K562 (cell line): ENCODE data around the gene TTC39A. TPM values are rescaled to one million over a fixed set of nuclear protein-coding genes. Genes with fewer than 3 reads are reported as not detected.
A peak's percentile ranks its signal among the peaks of the same experiment; 100 is the strongest.

Source experiments
- ADNP ChIP-seq: fragments of 200-800 bp; sonication (Bioruptor generic); IDR thresholded peaks from 2 replicates; pipeline ENCODE4 v1.6.1; 2016; ENCODE audit warnings: missing genetic modification characterization, missing compliant biosample characterization
- ARID1B ChIP-seq: fragments of 450-650 bp; IDR thresholded peaks from 2 replicates; pipeline ENCODE4 v1.6.1; 2016; ENCODE audit warnings: antibody characterized with exemption, mild to moderate bottlenecking, inconsistent platforms
- BRF2 ChIP-seq: IDR thresholded peaks from 3 replicates; pipeline ENCODE4 v1.6.1; 2011; ENCODE audit warnings: borderline replicate concordance, mild to moderate bottlenecking; ENCODE audit not compliant: insufficient read length, insufficient read depth
- CBFA2T3 ChIP-seq: fragments of 450-650 bp; IDR thresholded peaks from 2 replicates; pipeline ENCODE4 v1.6.1; 2017
- CGGBP1 ChIP-seq: fragments of 250-450 bp; sonication (Bioruptor Pico); IDR thresholded peaks from 2 replicates; pipeline ENCODE4 v1.9.0; 2021; ENCODE audit warnings: mild to moderate bottlenecking
- EWSR1 ChIP-seq: fragments of 450-650 bp; IDR thresholded peaks from 2 replicates; pipeline ENCODE4 v1.6.1; 2018; ENCODE audit warnings: borderline replicate concordance, mild to moderate bottlenecking, low read depth, moderate library complexity; ENCODE audit not compliant: partially characterized antibody
- FIP1L1 ChIP-seq: fragments of 200-400 bp; formaldehyde crosslinking; IDR thresholded peaks from 2 replicates; pipeline ENCODE4 v1.6.1; 2018; ENCODE audit warnings: mild to moderate bottlenecking, low read depth, low read length; ENCODE audit not compliant: poor library complexity, severe bottlenecking
- FOXK2 ChIP-seq, 2 experiments: fragments of 450-650 bp; IDR thresholded peaks in 1 of 2; conservative IDR thresholded peaks in 1 of 2; 2 replicates each; pipeline ENCODE4 v1.6.1; 2016; ENCODE audit warnings: low read depth in 2 of 2, mild to moderate bottlenecking in 1 of 2
- GABPB2 ChIP-seq: fragments of 250-450 bp; sonication (Bioruptor Pico); conservative IDR thresholded peaks from 2 replicates; pipeline ENCODE4 v1.5.1; 2021; ENCODE audit warnings: mild to moderate bottlenecking
- HNRNPLL ChIP-seq: fragments of 200-400 bp; formaldehyde crosslinking; IDR thresholded peaks from 2 replicates; pipeline ENCODE4 v1.6.1; 2017; ENCODE audit warnings: low read length, low read depth, mild to moderate bottlenecking; ENCODE audit not compliant: poor library complexity, severe bottlenecking
- ILF3 ChIP-seq: fragments of 450-650 bp; IDR thresholded peaks from 2 replicates; pipeline ENCODE4 v1.6.1; 2018; ENCODE audit warnings: antibody characterized with exemption, mild to moderate bottlenecking, moderate library complexity, borderline replicate concordance
- NCOR1 ChIP-seq: fragments of 450-650 bp; IDR thresholded peaks from 2 replicates; pipeline ENCODE4 v1.6.1; 2016; ENCODE audit warnings: mild to moderate bottlenecking, moderate library complexity
- NR4A1 ChIP-seq, 2 experiments: fragments of 250-450 bp in 1 of 2; fragments of 450-650 bp in 1 of 2; sonication (Bioruptor Pico) in 1 of 2; IDR thresholded peaks; 2 replicates each; pipeline versions ENCODE4 v1.4.0 to v1.6.1; 2016 to 2020; ENCODE audit warnings: mild to moderate bottlenecking in 2 of 2, missing compliant biosample characterization in 1 of 2, missing genetic modification characterization in 1 of 2, moderate library complexity in 1 of 2
- PYGO2 ChIP-seq: fragments of 450-650 bp; IDR thresholded peaks from 2 replicates; pipeline ENCODE4 v1.6.1; 2016; ENCODE audit warnings: mild to moderate bottlenecking, missing genetic modification characterization, moderate library complexity, missing compliant biosample characterization
- SIRT6 ChIP-seq: IDR thresholded peaks from one replicate; pipeline ENCODE4 v1.6.1; 2012; ENCODE audit warnings: low read depth, mild to moderate bottlenecking, control low read depth, inconsistent platforms, low read length, moderate library complexity
- STAT6 ChIP-seq: sonication (generic); formaldehyde crosslinking; IDR thresholded peaks from 2 replicates; pipeline ENCODE4 v1.8.1; 2023; ENCODE audit warnings: mild to moderate bottlenecking, missing genetic modification reagents
- ZNF592 ChIP-seq: fragments of 450-650 bp; IDR thresholded peaks from 2 replicates; pipeline ENCODE4 v1.6.1; 2017; ENCODE audit warnings: antibody characterized with exemption, mild to moderate bottlenecking
- polyA plus RNA-seq, 8 experiments: library from polyadenylated mRNA; depleted of rRNA in 4 of 8; stranded (reverse) in 5 of 8; unstranded in 3 of 8; fragments of >200 nt; fragmentation: Nextera tagmentation in 2 of 8; fragmentation: Illumina TruSeq in 1 of 8; extraction: Ambion mirVana in 2 of 8; extraction: Trizol in 1 of 8; gene quantifications; 2 replicates each; pipeline versions ENCODE4 v1.2.1 to v1.2.3, GENCODE V29; 2011 to 2014; ENCODE audit warnings: inconsistent platforms in 1 of 8, missing spikeins in 1 of 8
- total RNA-seq, 7 experiments: library from RNA; depleted of rRNA in 6 of 7; stranded (reverse); fragments of >200 nt in 6 of 7; fragmentation: Illumina TruSeq in 2 of 7; extraction: Trizol in 2 of 7; gene quantifications; 2 replicates each; pipeline versions ENCODE4 v1.2.1 to v1.2.3, GENCODE V29; 2011 to 2021; ENCODE audit warnings: low replicate concordance in 1 of 7

The TTC39A gene
- total and polyA plus RNA-seq, 9 of the 15 experiments (the other 6 are each of a cell fraction or from before 2014, with no cell fraction given), result 0.18 to 0.82 (median 0.35) TPM

- peak; percentile 22 for TF ChIP-seq HNRNPLL
- TF ChIP-seq ZNF592, result 0 out of 2 replicates have a peak, but pooled peaks have one; percentile 29
- TF ChIP-seq ILF3, result no peak
- TF ChIP-seq BRF2, result no peak
- TF ChIP-seq CBFA2T3, result peak; percentile 48
- TF ChIP-seq FOXK2 (conservative IDR thresholded peaks at IDR 0.05 in 1 of 2, IDR thresholded peaks at IDR 0.05 in 1 of 2; ENCODE audit: low read depth in 2 of 2), result peak in 1 of 2 experiments; percentile 35; a peak in 2 of 4 replicates
- no peak for TF ChIP-seq SIRT6
- no peak for TF ChIP-seq STAT6
- TF ChIP-seq NR4A1 (CRISPR knock-in tag; IDR thresholded peaks at IDR 0.05), result no peak
- 0 out of 2 replicates have a peak, but pooled peaks have one; percentile 20 for TF ChIP-seq NR4A1 (tag; IDR thresholded peaks at IDR 0.05)
- peak; percentile 26; the same call in 1 of the 2 replicates for TF ChIP-seq ARID1B
- TF ChIP-seq PYGO2 (tag), result no peak
- TF ChIP-seq GABPB2 (CRISPR knock-in tag), result no peak
- TF ChIP-seq EWSR1, result no peak
- no peak for TF ChIP-seq CGGBP1 (CRISPR knock-in tag)
- TF ChIP-seq FIP1L1, result no peak
- TF ChIP-seq ADNP (tag), result peak; percentile 89
- TF ChIP-seq NCOR1, result no peak
Observed at GRCh38 chr1:51320967-51321923, 9.1 kb downstream of the TTC39A start (continued).
